H1 (cell line): ENCODE results near the gene TMEM114. TPM values are rescaled to one million over a fixed set of nuclear protein-coding genes. Genes with fewer than 3 reads are reported as not detected.

Experiments used
- CTCF ChIA-PET: fragments of 300-600 bp; sonication (Branson Sonifier 250); formaldehyde crosslinking; loops from one replicate; lab custom pipeline; 2021; ENCODE audit not compliant: partially characterized antibody; lab: Charles Lee
- POLR2A ChIA-PET: fragments of 300-600 bp; sonication (Branson Sonifier 250); formaldehyde crosslinking; loops from one replicate; lab custom pipeline; 2021; ENCODE audit warnings: inconsistent platforms; ENCODE audit not compliant: partially characterized antibody; lab: Charles Lee
- DNase-seq, 2 experiments: peaks; one replicate each; pipeline versions ENCODE4 v3.0.0 to v3.0.0-alpha.2; 2010 to 2022; ENCODE audit warnings: low spot score in 2 of 2, low read depth in 1 of 2, mixed read lengths in 1 of 2
- FAIRE-seq: peaks from 2 replicates; lab custom pipeline; 2011; peaks lifted over from hg19 to GRCh38; lab: Jason Lieb, UNC
- H2AFZ ChIP-seq: 2 replicates; pipeline ENCODE4 v1.8.1; 2012; ENCODE audit warnings: low read length, inconsistent platforms
- H2AK5ac ChIP-seq: 2 replicates; pipeline ENCODE4 v1.6.1; 2013; ENCODE audit warnings: low read depth, low read length
- H2BK120ac ChIP-seq: replicated peaks from 2 replicates; pipeline ENCODE3; 2013; ENCODE audit warnings: low read depth, low read length, inconsistent platforms
- H2BK12ac ChIP-seq: 2 replicates; pipeline ENCODE4 v1.6.1; 2013; ENCODE audit warnings: low read depth, low read length
- H2BK15ac ChIP-seq: 2 replicates; pipeline ENCODE4 v1.6.1; 2013; ENCODE audit warnings: low read length
- H2BK20ac ChIP-seq: 2 replicates; pipeline ENCODE4 v1.6.1; 2013; ENCODE audit warnings: low read length
- H2BK5ac ChIP-seq: 2 replicates; pipeline ENCODE4 v1.6.1; 2013; ENCODE audit warnings: low read depth, low read length
- H3K14ac ChIP-seq: 2 replicates; pipeline ENCODE4 v1.6.1; 2013; ENCODE audit warnings: inconsistent platforms; ENCODE audit not compliant: insufficient read length
- H3K18ac ChIP-seq: 2 replicates; pipeline ENCODE4 v1.6.1; 2013; ENCODE audit warnings: low read length; ENCODE audit errors: extremely low read depth
- H3K23ac ChIP-seq: 2 replicates; pipeline ENCODE4 v1.6.1; 2013; ENCODE audit warnings: inconsistent platforms; ENCODE audit not compliant: insufficient read length
- H3K23me2 ChIP-seq: 2 replicates; pipeline ENCODE4 v1.6.1; 2013; ENCODE audit warnings: low read depth, low read length
- H3K27ac ChIP-seq: 2 replicates; pipeline ENCODE4 v1.6.1; 2011; ENCODE audit warnings: low read depth, low read length, inconsistent platforms
- H3K27me3 ChIP-seq, 4 experiments: replicated peaks in 1 of 4; 1 replicate in 1 of 4; 2 replicates in 3 of 4; pipeline versions ENCODE4 v1.6.1 to v1.8.1; 2011 to 2013; ENCODE audit warnings: low read length in 3 of 4, mild to moderate bottlenecking in 3 of 4, inconsistent platforms in 2 of 4, mixed read lengths in 2 of 4, moderate library complexity in 1 of 4; ENCODE audit not compliant: control insufficient read depth in 3 of 4, insufficient read depth in 3 of 4; ENCODE audit errors: extremely low read depth in 1 of 4
- H3K36me3 ChIP-seq, 4 experiments: 2 replicates each; pipeline versions ENCODE4 v1.6.1 to v1.8.1; 2011 to 2013; ENCODE audit warnings: mild to moderate bottlenecking in 4 of 4, low read length in 3 of 4, moderate library complexity in 2 of 4, control low read depth in 1 of 4, inconsistent platforms in 1 of 4; ENCODE audit not compliant: insufficient read depth in 4 of 4, control insufficient read depth in 2 of 4
- H3K4ac ChIP-seq: replicated peaks from 2 replicates; pipeline ENCODE3; 2013; ENCODE audit warnings: low read length, low read depth, mixed read lengths, inconsistent platforms; ENCODE audit not compliant: insufficient read length
- H3K4me1 ChIP-seq, 4 experiments: replicated peaks in 1 of 4; 1 replicate in 1 of 4; 2 replicates in 3 of 4; pipeline versions ENCODE4 v1.6.1 to v1.8.1; 2011 to 2013; ENCODE audit warnings: low read length in 3 of 4, inconsistent platforms in 2 of 4, mixed read lengths in 1 of 4; ENCODE audit not compliant: insufficient read depth in 4 of 4, control insufficient read depth in 3 of 4
- H3K4me2 ChIP-seq, 2 experiments: 2 replicates each; pipeline versions ENCODE4 v1.6.1 to v1.8.1; 2011 to 2013; ENCODE audit warnings: low read depth in 2 of 2, low read length in 2 of 2, control low read depth in 1 of 2, inconsistent platforms in 1 of 2, mild to moderate bottlenecking in 1 of 2; ENCODE audit not compliant: insufficient read depth in 1 of 2
- H3K4me3 ChIP-seq, 4 experiments: fragments of 200-600, 300-600 bp in 1 of 4; sonication (generic), shearing (Covaris generic), sonication (Bioruptor Twin) in 1 of 4; 2 replicates each; pipeline versions ENCODE4 v1.5.1 to v1.8.1; 2011 to 2016; ENCODE audit warnings: low read length in 4 of 4, low read depth in 3 of 4, control low read depth in 2 of 4, inconsistent platforms in 2 of 4, mild to moderate bottlenecking in 2 of 4, mixed read lengths in 1 of 4, moderate library complexity in 1 of 4; ENCODE audit not compliant: insufficient read depth in 2 of 4; ENCODE audit errors: extremely low read depth in 1 of 4
- H3K56ac ChIP-seq: replicated peaks from 2 replicates; pipeline ENCODE3; 2013; ENCODE audit warnings: low read depth, mild to moderate bottlenecking, mixed read lengths, low read length, inconsistent platforms; ENCODE audit not compliant: insufficient read length
- H3K79me1 ChIP-seq: 2 replicates; pipeline ENCODE4 v1.6.1; 2013; ENCODE audit warnings: low read depth, low read length, control low read depth
- H3K79me2 ChIP-seq, 2 experiments: 2 replicates each; pipeline versions ENCODE4 v1.6.1 to v1.8.1; 2012 to 2013; ENCODE audit warnings: low read length in 2 of 2, mild to moderate bottlenecking in 2 of 2, inconsistent platforms in 1 of 2; ENCODE audit not compliant: insufficient read depth in 2 of 2, control insufficient read depth in 1 of 2
- H3K9ac ChIP-seq, 4 experiments: replicated peaks in 1 of 4; 1 replicate in 1 of 4; 2 replicates in 3 of 4; pipeline versions ENCODE4 v1.6.1 to v1.8.1; 2011 to 2013; ENCODE audit warnings: low read depth in 3 of 4, low read length in 3 of 4, control low read depth in 2 of 4, mild to moderate bottlenecking in 2 of 4, moderate library complexity in 2 of 4, inconsistent platforms in 1 of 4; ENCODE audit errors: extremely low read depth in 1 of 4
- H3K9me3 ChIP-seq, 2 experiments: 2 replicates each; pipeline versions ENCODE4 v1.6.1 to v1.8.1; 2012 to 2013; ENCODE audit warnings: mild to moderate bottlenecking in 2 of 2, moderate library complexity in 2 of 2, control low read depth in 1 of 2, inconsistent platforms in 1 of 2, low read depth in 1 of 2, low read length in 1 of 2, mixed read lengths in 1 of 2; ENCODE audit not compliant: insufficient read depth in 2 of 2
- H4K20me1 ChIP-seq, 2 experiments: replicated peaks in 1 of 2; 2 replicates each; pipeline versions ENCODE3 to v1.8.1; 2011 to 2013; ENCODE audit warnings: inconsistent platforms in 2 of 2, low read length in 2 of 2, mild to moderate bottlenecking in 1 of 2; ENCODE audit not compliant: insufficient read depth in 2 of 2, control insufficient read depth in 1 of 2
- H4K5ac ChIP-seq: 2 replicates; pipeline ENCODE4 v1.6.1; 2013; ENCODE audit warnings: low read length, low read depth, mixed read lengths, inconsistent platforms; ENCODE audit not compliant: insufficient read length
- H4K8ac ChIP-seq: 2 replicates; pipeline ENCODE4 v1.8.0; 2013; ENCODE audit warnings: mild to moderate bottlenecking, moderate library complexity, low read length, inconsistent platforms; ENCODE audit not compliant: insufficient read depth; ENCODE audit errors: extremely low read depth
- H4K91ac ChIP-seq: replicated peaks from 2 replicates; pipeline ENCODE3; 2013; ENCODE audit warnings: low read length, mixed read lengths, inconsistent platforms; ENCODE audit not compliant: insufficient read length
- BCL11A ChIP-seq, 2 experiments: IDR thresholded peaks; one replicate each; pipeline ENCODE4 v1.6.1; 2011; ENCODE audit warnings: low read depth in 2 of 2, low read length in 2 of 2, mild to moderate bottlenecking in 2 of 2
- CBX8 ChIP-seq: fragments of 300-800, 300-1000 bp; sonication (generic); IDR thresholded peaks from 2 replicates; pipeline ENCODE4 v1.7.1; 2016; ENCODE audit warnings: low read depth, low read length, borderline replicate concordance
- CREB1 ChIP-seq: IDR thresholded peaks from 2 replicates; pipeline ENCODE4 v1.6.1; 2012; ENCODE audit warnings: inconsistent platforms
- GABPA ChIP-seq: IDR thresholded peaks from 2 replicates; pipeline ENCODE4 v1.6.1; 2011; ENCODE audit warnings: mild to moderate bottlenecking, low read length, moderate library complexity, borderline replicate concordance; ENCODE audit not compliant: insufficient read depth
- KDM5A ChIP-seq: fragments of 200-600 bp; IDR thresholded peaks from 2 replicates; pipeline ENCODE4 v1.7.1; 2012; ENCODE audit warnings: mild to moderate bottlenecking, low read length, inconsistent platforms, mixed read lengths
- NANOG ChIP-seq: IDR thresholded peaks from 2 replicates; pipeline ENCODE4 v1.6.1; 2011; ENCODE audit warnings: low read length, low read depth, mild to moderate bottlenecking, inconsistent platforms; ENCODE audit not compliant: insufficient read depth, poor library complexity, severe bottlenecking
- RAD21 ChIP-seq, 2 experiments: IDR thresholded peaks in 1 of 2; conservative IDR thresholded peaks in 1 of 2; 2 replicates each; pipeline ENCODE4 v1.6.1; 2011; ENCODE audit warnings: low read depth in 2 of 2, low read length in 2 of 2, improper control_type of control experiment in 1 of 2, inconsistent platforms in 1 of 2, mild to moderate bottlenecking in 1 of 2, moderate library complexity in 1 of 2
- RFX5 ChIP-seq: IDR thresholded peaks from 2 replicates; pipeline ENCODE4 v1.6.1; 2011; ENCODE audit warnings: low read depth, low read length, improper control_type of control experiment, borderline replicate concordance
- RXRA ChIP-seq: IDR thresholded peaks from 2 replicates; pipeline ENCODE4 v1.6.1; 2011; ENCODE audit warnings: low read depth, mild to moderate bottlenecking, low read length, moderate library complexity; ENCODE audit not compliant: insufficient read depth
- SP2 ChIP-seq: IDR thresholded peaks from 2 replicates; pipeline ENCODE4 v1.6.1; 2012; ENCODE audit warnings: mild to moderate bottlenecking, low read length, inconsistent platforms
- TBP ChIP-seq: IDR thresholded peaks from 2 replicates; pipeline ENCODE4 v1.6.1; 2011; ENCODE audit warnings: low read depth, low read length, improper control_type of control experiment
- WGBS, 2 experiments: shearing (Covaris generic) in 1 of 2; methylation state at CpG; one replicate each; pipeline versions ENCODE4 v1.1.6 to v1.1.7; 2013 to 2015; ENCODE audit warnings: low lambda C conversion rate in 2 of 2, mixed read lengths in 2 of 2, inconsistent platforms in 1 of 2, low coverage in 1 of 2, missing lambda C conversion rate in 1 of 2; ENCODE audit not compliant: insufficient replicate concordance in 2 of 2, insufficient coverage in 1 of 2, insufficient read length in 1 of 2; ENCODE audit errors: extremely low coverage in 1 of 2, missing lambda C conversion rate in 1 of 2; 5-methylcytosine and 5-hydroxymethylcytosine counted together
- polyA plus RNA-seq, 7 experiments: library from polyadenylated mRNA; depleted of rRNA in 3 of 7; stranded (reverse) in 5 of 7; unstranded in 2 of 7; fragments of >200 nt in 5 of 7; fragments of 200-250 nt in 2 of 7; gene quantifications; 1 replicate in 5 of 7; 2 replicates in 1 of 7; 4 replicates in 1 of 7; pipeline versions ENCODE4 v1.2.1 to v1.2.3, GENCODE V29; 2011 to 2013; ENCODE audit warnings: missing spikeins in 2 of 7, mixed read lengths in 2 of 7
- total RNA-seq: library from RNA; stranded (reverse); fragmentation: NEBNext Ultra II Directional; extraction: Animal tissue kit (Norgen Biotek cat#: 25700); gene quantifications from 2 replicates; pipeline ENCODE4 v1.2.1, GENCODE V29; 2021

The TMEM114 gene
- total and polyA plus RNA-seq, 2 of the 8 experiments (the other 6 are each of a cell fraction or from before 2014, with no cell fraction given) = 1.6 to 2.9 TPM

DNA sequence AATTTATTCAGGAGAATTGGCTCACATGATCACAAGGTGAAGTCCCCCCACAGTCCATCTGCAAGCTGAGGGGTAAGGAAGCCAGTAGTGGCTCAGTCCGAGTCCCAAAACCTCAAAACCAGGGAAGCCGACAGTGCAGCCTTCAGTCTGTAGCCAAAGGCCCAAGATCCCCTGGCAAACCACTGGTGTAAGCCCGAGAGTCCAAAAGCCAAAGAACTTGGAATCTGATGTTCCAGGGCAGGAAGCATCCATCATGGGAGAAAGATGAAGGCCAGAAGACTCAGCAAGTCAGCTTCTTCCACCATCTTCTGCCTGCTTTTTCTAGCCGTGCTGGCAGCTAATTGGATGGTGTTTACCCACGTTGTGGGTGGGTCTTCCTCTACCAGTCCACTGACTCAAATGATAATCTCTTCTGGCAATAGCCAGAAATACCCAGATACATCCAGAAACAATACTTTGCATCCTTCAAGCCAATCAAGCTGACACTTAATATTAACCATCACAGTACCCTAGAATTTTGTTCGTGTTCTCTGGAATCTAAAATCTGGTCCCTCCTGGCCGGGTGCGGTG is 40.4 kb downstream of the TMEM114 start:
- Histone ChIP-seq H3K4me2 (no peak overlapping the region), H2BK5ac (no peak overlapping the region), H3K9ac (no peak overlapping the region), H4K8ac (no peak overlapping the region), H2BK20ac (no peak overlapping the region), H3K14ac (no peak overlapping the region), H2BK15ac (no peak overlapping the region), H3K4me3 (no peak overlapping the region), H3K18ac (no peak overlapping the region), H4K91ac (no peak overlapping the region), H4K20me1 (no peaks in the 10 kb centered on the region), H3K56ac (no peak overlapping the region), H3K27me3 (peaks cover 0 to 2% (median 0%) of the 10 kb centered on the region in 4 experiments; a peak in 2 of 7 replicates), H2AFZ (no peak overlapping the region), H3K23me2 (peaks cover 2% of the 10 kb centered on the region; the same call in 1 of the 2 replicates), H3K79me2 (no peaks in the 10 kb centered on the region), H3K4ac (no peak overlapping the region), H3K36me3 (no peaks in the 10 kb centered on the region), H2BK120ac (no peak overlapping the region), H4K5ac (no peak overlapping the region), H3K27ac (no peak overlapping the region), H3K23ac (no peak overlapping the region), H3K79me1 (no peaks in the 10 kb centered on the region), H2AK5ac (no peak overlapping the region), H2BK12ac (no peak overlapping the region), H3K9me3 (no peaks in the 10 kb centered on the region), H3K4me1 (peaks cover 0 to 5% (median 3%) of the 10 kb centered on the region in 4 experiments; a peak in 6 of 7 replicates)
- no peak for DNase-seq
- 81% methylated on average over 8 of the region's 8 CpGs; no CpG with 5 or more reads in 1 of the 2 experiments for WGBS, 2 experiments
- FAIRE-seq = no peak
- POLR2A ChIA-PET = no interaction called here
- TF ChIP-seq RXRA (no peak), SP2 (no peak), BCL11A (IDR thresholded peaks at IDR 0.05; ENCODE audit: low read depth in 2 of 2, low read length in 2 of 2) (no peak), CREB1 (no peak), NANOG (no peak), RFX5 (no peak), GABPA (no peak), RAD21 (IDR thresholded peaks at IDR 0.05 in 1 of 2, conservative IDR thresholded peaks at IDR 0.05 in 1 of 2; ENCODE audit: low read depth in 2 of 2, low read length in 2 of 2) (no peak), TBP (no peak), KDM5A (no peak), CBX8 (no peak)
- CTCF ChIA-PET = interaction anchor here (2.0 kb wide), 1 partner anchor 22 kb away, joined by 5 read pairs; no protein-coding TSS in a partner anchor
